H7 (cell line): Measurements from ENCODE around the gene FRZB. TPM values are rescaled to one million over a fixed set of nuclear protein-coding genes. Genes with fewer than 3 reads are reported as not detected.

ENCODE experiments used
- DNase-seq: peaks from one replicate; pipeline ENCODE4 v3.0.0; 2012
- H3K27me3 ChIP-seq: 2 replicates; pipeline ENCODE4 v1.6.0; 2011; ENCODE audit warnings: mild to moderate bottlenecking, low read length; ENCODE audit not compliant: control insufficient read depth, insufficient read depth
- H3K36me3 ChIP-seq: replicated peaks from 2 replicates; pipeline ENCODE4 v1.5.1; 2011; ENCODE audit warnings: low read length; ENCODE audit not compliant: control insufficient read depth, insufficient read depth
- H3K4me3 ChIP-seq: 2 replicates; pipeline ENCODE4 v1.5.1; 2011; ENCODE audit warnings: low read depth, mild to moderate bottlenecking, control low read depth, low read length, moderate library complexity; ENCODE audit not compliant: insufficient read depth
- total RNA-seq: library from RNA; depleted of rRNA; stranded (reverse); fragments of >200 nt; shearing (Covaris generic); gene quantifications from 2 replicates; pipeline ENCODE4 v1.2.3, GENCODE V29; 2014

FRZB gene
- total RNA-seq, 1 experiment from 2014 or later, result 1.5 TPM

DNA sequence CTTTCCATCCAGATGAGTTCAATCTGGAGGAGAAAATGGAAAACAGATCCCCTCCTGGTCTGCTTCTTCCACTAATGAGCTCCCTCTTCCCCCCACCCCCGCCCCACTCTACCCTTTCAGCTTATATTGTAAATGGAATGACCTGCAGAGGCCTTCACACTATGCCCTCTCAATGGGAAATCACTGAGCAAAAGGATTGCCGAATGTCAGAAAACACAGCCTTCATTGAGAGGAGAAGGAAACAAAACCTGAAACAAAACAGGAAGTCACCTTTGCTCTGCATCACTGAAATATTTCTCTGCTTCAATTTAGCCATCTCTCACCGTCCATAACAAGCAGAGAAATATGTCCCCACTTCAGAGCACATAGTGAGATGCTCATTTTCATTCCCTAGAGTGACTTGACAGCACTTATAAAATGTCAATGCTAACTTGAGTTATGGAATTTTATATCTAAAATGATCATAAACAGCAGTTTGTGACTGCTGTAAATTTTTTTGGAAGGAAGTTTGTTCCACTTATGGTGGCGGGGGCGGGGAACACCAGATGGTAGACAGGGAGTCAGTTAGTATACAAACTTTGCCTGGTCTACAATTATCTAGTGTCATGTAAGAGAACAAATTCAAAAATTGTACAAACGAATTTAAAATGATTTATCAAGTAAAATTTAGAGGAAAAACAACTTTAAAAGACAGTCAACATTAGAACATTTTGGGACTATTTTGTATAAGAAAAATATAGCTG lies 1.8 kb upstream of the FRZB start:
- peak; percentile 33 for DNase-seq
- Histone ChIP-seq H3K4me3 (no peak overlapping the region), H3K36me3 (no peaks in the 10 kb centered on the region), H3K27me3 (peaks cover 28% of the 10 kb centered on the region)

DNA sequence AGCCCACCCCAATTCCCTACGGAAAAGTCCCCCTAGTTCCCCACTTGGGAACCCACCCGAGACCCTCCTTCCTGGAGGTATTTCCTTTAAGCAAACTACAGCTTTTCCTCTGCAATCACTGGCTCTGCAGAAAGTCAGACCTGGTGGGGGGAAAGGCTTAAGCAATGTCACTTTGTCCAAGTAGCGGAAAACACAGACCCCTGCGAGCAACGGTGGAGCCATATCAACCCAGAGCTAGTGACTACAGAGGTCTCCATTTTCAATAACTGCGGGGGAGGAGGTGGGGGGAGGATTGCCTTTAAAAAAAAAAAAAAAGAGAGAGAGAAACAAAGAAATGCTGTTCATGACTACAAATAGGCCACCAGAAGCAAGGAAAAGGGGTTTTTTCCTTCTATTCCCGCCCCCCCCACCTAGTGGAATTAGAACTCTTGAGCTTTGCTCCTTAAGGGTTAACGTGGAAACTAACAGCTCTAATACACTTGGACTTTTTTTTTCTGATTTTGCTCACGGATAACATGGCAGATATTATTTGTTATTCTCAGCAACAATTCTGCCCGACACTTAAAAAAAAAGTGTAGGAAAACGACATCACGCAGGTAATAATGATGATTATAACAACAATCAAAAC lies 1.1 kb upstream of the FRZB start:
- Histone ChIP-seq H3K27me3 (peaks cover 28% of the 10 kb centered on the region), H3K4me3 (peak overlapping the region; percentile 61), H3K36me3 (no peaks in the 10 kb centered on the region)
- DNase-seq, result peak; percentile 37

DNA sequence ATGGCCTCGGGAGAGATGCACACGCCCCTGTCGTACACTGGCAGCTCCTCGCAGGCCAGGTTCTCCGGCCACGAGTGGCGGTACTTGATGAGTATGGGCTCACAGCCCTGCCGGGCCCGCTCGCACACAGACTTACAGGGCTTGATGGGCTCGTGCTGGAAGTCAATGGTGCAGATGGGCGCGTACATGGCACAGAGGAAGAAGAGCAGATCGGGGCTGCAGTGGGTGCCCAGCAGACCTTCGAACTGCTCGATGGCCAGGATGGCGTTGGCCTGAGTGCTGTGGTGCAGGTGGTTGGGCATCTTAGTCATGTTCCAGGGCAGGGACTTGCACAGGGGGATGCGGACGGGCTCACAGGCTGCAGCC lies 359 bp downstream of the FRZB start:
- H3K27me3 ChIP-seq, result peaks cover 28% of the 10 kb centered on the region
- no peak for DNase-seq

DNA sequence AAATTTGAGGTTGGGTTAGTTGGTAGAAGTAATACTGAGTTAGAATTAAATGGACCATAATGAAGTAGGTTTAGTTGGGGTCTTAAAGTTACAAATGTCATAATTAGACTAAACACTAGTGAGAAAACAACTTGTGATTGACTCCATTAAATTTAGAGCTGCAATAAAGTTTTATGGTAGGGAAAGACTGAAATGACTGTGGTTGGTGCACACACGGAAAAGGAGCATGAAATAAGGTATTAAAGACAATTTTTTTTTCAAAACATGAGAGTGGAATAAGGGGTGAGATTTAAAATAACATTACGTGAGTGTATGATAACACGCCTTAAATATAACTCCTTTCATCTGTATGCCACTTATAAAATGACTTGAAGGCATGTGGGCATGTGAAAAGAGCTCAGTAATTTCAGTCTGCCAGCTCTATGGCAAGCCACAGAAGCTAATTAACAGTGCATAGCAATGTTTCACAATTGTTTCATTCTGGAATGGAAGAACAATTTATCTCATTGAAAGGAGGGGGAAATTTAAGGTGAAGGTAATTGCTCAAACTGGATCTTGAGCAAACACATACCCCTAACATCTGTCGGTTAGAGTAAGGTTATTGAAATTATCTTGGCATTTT lies 1.4 kb downstream of the FRZB start:
- Histone ChIP-seq H3K4me3 (no peak overlapping the region), H3K27me3 (peaks cover 28% of the 10 kb centered on the region), H3K36me3 (no peaks in the 10 kb centered on the region)
- DNase-seq, result no peak

More for the DNA sequence above, 359 bp downstream of the FRZB start:
- Histone ChIP-seq H3K4me3 (peak overlapping the region; percentile 61), H3K36me3 (no peaks in the 10 kb centered on the region)

DNA sequence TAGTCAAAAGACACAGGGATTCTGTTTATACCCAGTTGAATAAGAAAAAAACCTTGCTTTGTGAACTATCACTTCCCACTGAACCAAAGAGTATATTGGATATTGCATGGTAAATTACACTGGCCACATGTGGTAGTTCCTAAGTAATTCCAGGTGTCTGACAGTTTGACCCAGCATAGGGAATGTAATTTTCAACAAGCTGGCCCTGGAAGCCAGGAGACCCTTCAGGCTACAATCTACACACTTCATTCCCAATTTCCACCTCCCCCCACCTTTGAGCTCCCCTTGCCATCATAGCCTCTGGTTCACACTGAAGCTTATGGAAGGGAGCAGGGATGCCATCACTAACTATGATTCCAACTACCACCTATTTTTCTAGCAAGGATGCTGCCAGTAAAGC lies 2.8 kb downstream of the FRZB start:
- no peak overlapping the region for H3K4me3 ChIP-seq
- H3K27me3 ChIP-seq, result peaks cover 28% of the 10 kb centered on the region
- H3K36me3 ChIP-seq, result no peaks in the 10 kb centered on the region
- DNase-seq, result no peak

DNA sequence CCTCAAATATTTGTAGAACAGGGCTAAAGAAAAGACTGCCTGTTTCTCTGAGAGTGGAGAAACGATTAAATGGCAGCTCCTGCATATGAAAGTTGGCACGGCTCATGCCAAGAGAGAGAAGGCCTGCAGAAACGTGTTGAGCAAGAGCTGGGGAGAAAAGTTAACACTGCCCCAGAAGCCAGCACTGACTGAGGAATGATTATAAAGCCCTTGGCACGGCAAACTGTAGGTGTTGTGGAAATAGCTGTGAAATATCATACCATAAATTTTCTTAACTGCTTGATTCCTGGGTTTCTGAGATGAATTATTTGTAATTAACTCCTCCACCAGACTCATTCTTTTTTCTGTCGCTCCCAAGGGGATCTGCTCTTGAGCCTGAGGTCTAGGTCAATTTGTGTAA lies 4.3 kb downstream of the FRZB start:
- H3K36me3 ChIP-seq, result no peaks in the 10 kb centered on the region
- H3K27me3 ChIP-seq, result peaks cover 21% of the 10 kb centered on the region
- no peak overlapping the region for H3K4me3 ChIP-seq
- DNase-seq, result no peak

DNA sequence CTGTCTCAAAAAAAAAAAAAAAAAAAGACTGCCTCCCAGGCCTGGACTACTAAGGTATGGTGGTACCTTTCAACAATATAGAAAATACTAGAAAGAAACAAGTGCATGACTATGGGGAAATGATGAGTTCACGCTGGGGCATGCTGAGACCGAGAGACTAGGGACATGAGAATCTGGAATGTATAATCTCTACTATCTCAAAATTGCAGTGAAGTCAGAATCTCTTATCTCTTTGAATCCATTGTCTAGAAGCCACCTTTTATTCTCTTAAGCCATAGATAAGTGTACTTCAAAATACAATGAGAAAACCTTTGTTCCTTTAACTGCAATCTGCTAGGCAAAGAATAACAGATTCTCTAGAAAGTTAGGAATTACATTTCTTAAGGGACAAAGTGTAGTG lies 5.6 kb downstream of the FRZB start:
- Histone ChIP-seq H3K27me3 (peaks cover 9% of the 10 kb centered on the region), H3K4me3 (no peak overlapping the region), H3K36me3 (no peaks in the 10 kb centered on the region)
- no peak for DNase-seq

DNA sequence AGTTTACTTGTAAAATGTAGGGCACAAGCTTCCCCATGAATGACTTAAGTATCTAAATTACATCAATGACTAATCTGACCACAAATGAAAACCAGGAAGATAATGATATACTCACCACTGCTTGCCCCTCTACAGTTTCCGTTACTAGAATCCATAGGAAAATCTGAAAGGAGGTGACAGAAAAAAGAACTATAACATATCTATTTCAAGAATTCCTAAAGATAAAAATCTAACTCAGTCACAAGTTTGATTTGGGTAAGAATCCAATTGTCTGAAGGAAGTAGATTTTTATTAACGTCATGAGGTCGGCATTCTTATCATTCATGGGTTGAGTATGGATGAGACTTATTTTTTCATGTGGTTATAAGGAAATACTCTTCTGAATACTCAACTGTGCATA lies 7.8 kb downstream of the FRZB start:
- no peak for DNase-seq
- Histone ChIP-seq H3K27me3 (no peaks in the 10 kb centered on the region), H3K36me3 (no peaks in the 10 kb centered on the region), H3K4me3 (no peak overlapping the region)

DNA sequence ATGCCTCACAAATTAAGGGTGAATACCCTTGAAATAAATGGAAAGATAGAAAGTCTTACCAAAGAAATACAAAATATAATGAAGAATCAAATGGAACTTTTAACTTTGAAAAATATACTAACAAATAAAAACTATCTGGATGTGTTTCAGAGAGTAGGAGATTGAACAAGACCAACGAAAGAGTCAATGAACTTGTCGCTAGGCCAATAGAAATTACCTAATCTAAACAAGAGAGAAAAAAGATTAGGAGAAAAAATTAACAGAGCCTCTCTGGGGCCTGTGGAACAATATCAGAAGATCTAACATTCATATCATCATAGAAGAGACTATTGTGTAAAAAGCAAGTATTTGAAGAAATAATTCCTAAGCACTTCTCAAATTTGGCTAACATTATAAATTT lies 11.1 kb downstream of the FRZB start:
- no peak for DNase-seq
- no peaks in the 10 kb centered on the region for H3K27me3 ChIP-seq
- H3K36me3 ChIP-seq, result no peaks in the 10 kb centered on the region
- H3K4me3 ChIP-seq, result no peak overlapping the region

DNA sequence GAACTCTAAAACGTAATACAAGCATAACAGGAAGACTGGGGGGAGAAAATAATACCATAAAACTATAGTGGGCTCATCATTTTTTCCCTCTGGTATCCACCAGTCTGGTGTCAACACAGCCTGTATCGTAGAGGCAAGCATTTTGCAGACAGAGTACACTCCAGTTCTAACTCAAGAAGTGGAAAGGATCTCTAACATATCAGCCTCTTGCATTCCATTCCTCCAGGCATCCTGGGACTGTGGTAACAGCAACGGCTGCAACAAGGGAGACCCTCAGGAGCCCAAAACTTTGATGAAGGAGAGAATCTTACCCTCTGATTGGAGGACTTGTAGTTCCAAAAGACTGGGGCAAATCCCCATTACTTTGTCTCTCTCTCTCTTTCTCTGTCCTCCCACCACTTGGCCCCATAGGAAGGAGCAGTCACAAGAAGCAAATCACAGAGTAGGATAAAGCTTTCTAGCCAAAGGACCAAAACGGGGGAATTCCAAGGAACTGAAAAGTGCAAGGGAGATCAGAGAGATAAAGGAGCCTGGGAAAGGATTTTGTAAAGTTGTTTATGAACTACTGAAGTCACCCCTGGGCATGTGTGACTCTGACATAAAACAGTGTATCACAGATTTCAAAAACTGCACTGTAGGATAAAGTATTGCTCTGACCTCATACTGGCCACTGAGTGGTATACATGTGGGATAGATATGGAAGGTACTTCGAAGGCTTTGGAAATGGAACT lies 11.9 kb downstream of the FRZB start:
- H3K27me3 ChIP-seq, result no peaks in the 10 kb centered on the region
- no peak overlapping the region for H3K4me3 ChIP-seq
- DNase-seq, result peak; percentile 8
- no peaks in the 10 kb centered on the region for H3K36me3 ChIP-seq

DNA sequence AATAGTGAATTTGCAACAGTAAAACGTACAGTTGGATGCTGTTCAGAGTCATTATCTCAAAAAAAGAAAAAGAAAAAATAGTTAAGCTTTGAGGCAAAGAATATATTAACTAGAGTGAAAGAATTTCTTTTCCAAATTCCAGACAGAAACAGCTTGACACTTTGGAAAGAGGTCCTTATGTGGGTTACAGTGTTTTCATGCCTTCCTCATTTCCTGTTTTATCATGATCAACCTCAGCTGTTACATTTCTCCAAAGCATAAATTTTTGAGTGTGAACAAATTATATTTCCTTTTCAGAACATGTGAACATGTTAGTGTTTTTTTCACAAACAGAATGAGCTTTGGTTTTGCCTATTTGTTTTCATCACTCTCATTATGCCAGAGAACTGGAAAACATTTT lies 13.6 kb downstream of the FRZB start:
- Histone ChIP-seq H3K27me3 (no peaks in the 10 kb centered on the region), H3K36me3 (no peaks in the 10 kb centered on the region), H3K4me3 (no peak overlapping the region)
- DNase-seq, result no peak

DNA sequence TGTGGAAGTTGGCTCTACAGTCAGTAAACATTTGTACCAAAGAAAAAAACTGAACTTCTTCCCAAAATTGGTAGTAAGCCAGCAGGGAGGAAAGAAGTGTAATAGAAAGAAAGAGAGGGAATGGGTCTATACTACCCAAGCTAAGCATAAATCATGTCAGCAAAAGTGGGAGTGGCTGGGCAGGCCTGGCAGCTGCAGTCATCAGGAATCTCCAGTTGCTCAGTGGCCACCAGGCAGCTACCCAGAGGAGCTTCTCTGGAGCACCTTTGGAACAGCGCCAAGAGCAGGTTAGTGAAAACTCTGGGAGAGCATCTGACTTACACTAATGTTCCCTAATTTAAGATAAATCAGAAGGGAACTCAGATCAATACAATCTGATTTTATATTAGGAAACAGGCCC lies 14.3 kb downstream of the FRZB start:
- Histone ChIP-seq H3K4me3 (no peak overlapping the region), H3K36me3 (no peaks in the 10 kb centered on the region), H3K27me3 (no peaks in the 10 kb centered on the region)
- DNase-seq, result peak; percentile 13

DNA sequence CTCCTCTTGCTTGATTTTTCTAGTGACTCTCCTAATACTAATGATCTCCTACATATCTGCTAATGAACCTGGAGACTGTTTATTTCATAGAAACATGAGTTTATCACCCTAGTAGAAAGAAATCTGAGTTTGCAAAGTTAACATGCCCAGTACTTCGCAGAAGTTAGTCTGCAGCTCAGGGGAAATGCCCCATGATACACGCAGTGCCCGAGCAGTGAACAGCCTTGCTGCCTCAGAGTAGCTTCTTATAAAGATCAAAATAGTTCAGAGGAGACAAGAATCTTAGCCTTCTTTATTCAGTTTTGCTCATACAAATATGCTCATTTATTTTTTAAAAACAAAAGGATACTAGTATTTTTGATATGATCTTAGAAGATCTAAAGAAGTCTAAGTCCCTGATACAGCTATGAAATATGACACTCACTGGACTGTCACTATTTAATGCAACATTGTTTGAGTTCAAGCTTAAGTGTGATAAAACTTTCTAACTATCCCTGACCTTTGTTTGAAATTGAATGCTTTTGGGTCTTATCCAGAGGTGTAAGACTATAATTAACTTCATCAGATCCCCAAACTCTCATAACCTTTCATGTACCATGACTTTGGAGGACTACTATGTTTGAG lies 20.5 kb downstream of the FRZB start:
- no peak for DNase-seq
- no peak overlapping the region for H3K4me3 ChIP-seq
- H3K36me3 ChIP-seq, result no peaks in the 10 kb centered on the region
- no peaks in the 10 kb centered on the region for H3K27me3 ChIP-seq

DNA sequence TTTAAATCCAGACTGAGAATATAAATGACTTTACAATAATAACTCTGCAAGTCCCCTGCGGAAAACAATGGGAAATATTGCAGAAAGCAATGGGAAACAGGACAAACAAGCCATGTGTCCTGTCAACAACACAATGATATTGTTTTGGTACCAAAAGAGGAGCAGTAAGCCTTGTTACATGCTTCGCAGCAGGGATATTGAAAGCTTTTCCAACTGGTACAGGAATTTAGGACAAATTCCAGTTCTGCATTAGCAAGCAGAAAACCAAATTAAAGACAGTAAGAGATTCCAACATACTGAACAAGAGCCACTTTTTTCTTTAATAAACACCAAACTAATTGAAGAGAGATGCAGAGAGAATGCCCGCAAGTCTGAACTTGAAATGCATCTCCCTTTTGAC lies 30.0 kb downstream of the FRZB start:
- Histone ChIP-seq H3K27me3 (no peaks in the 10 kb centered on the region), H3K36me3 (no peaks in the 10 kb centered on the region), H3K4me3 (no peak overlapping the region)
- DNase-seq, result no peak
